ENCODE data around the gene NGB. TPM values are rescaled to one million over a fixed set of nuclear protein-coding genes. Genes with fewer than 3 reads are reported as not detected.

The NGB gene
- total and polyA plus RNA-seq, 2 donors (not counting 3 experiments of a cell fraction or from before 2014, with no cell fraction given) = not detected

DNA sequence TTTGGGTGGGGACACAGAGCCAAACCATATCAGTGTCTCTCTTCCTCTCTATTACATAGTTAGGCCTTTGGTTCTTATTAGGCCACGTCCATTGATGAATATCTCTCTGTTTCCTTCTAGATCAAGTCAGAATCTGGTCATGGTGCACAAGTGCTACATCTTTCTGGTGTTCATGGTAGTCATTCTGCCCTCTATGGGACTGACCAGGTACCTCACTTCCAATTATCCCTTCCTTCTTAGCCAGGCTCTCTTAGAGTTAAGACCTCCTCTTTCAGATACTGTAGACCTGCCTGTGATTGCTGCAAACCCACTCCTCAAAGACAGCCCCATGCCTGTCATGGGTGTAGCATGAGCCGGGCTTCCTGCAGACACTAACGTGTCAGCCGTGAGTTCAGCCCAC, 25.2 kb downstream of the NGB start:
- H3K79me2 ChIP-seq (ENCODE audit: control insufficient read depth, insufficient read depth, low read length) = no peaks in the 10 kb centered on the region
- no peak overlapping the region for H3K9ac ChIP-seq (replicated peaks; ENCODE audit: extremely low read depth, insufficient read depth, low read length)
- H3K27ac ChIP-seq (ENCODE audit: insufficient read depth, low read depth, low read length) = no peak overlapping the region
- no peak overlapping the region for H3K4me2 ChIP-seq (ENCODE audit: insufficient read depth, low read length)
- BruUV-seq (replicated peaks) = no TSS peak
- ChIA-PET CTCF (interaction anchor here (1.4 kb wide), 1 partner anchor 70 kb away, joined by 4 read pairs; no protein-coding TSS in a partner anchor), POLR2A (no interaction called here)
- no peaks in the 10 kb centered on the region for H3K36me3 ChIP-seq (ENCODE audit: control insufficient read depth in 2 of 2, extremely low read depth in 1 of 2, insufficient read depth in 2 of 2, low read length in 2 of 2)
- dilution Hi-C loops (cut with MboI; ENCODE audit: extremely low pct_ligation_motif_present, low sequenced_read_pairs) = no loop called here
- no peaks in the 10 kb centered on the region for H3K9me3 ChIP-seq (replicated peaks; ENCODE audit: control insufficient read depth, insufficient read depth, low read length)
- TF ChIP-seq, protein P1, sequence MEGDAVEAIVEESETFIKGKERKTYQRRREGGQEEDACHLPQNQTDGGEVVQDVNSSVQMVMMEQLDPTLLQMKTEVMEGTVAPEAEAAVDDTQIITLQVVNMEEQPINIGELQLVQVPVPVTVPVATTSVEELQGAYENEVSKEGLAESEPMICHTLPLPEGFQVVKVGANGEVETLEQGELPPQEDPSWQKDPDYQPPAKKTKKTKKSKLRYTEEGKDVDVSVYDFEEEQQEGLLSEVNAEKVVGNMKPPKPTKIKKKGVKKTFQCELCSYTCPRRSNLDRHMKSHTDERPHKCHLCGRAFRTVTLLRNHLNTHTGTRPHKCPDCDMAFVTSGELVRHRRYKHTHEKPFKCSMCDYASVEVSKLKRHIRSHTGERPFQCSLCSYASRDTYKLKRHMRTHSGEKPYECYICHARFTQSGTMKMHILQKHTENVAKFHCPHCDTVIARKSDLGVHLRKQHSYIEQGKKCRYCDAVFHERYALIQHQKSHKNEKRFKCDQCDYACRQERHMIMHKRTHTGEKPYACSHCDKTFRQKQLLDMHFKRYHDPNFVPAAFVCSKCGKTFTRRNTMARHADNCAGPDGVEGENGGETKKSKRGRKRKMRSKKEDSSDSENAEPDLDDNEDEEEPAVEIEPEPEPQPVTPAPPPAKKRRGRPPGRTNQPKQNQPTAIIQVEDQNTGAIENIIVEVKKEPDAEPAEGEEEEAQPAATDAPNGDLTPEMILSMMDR (IDR thresholded peaks at IDR 0.05; ENCODE audit: extremely low read depth in 1 of 2, insufficient read depth in 1 of 2, low read depth in 1 of 2, low read length in 2 of 2) = no peak
- no peaks in the 10 kb centered on the region for H3K4me1 ChIP-seq (ENCODE audit: control insufficient read depth, extremely low read depth, insufficient read depth, low read length)
- H2AFZ ChIP-seq (ENCODE audit: low read depth, low read length) = no peak overlapping the region
- no peaks in the 10 kb centered on the region for H3K9me1 ChIP-seq (replicated peaks; ENCODE audit: control insufficient read depth, extremely low read depth, insufficient read depth, low read length)
- intact Hi-C loops (cut with micrococcal nuclease) = no loop called here
- H3K27me3 ChIP-seq (ENCODE audit: control insufficient read depth in 2 of 2, insufficient read depth in 2 of 2, low read length in 2 of 2) = no peaks in the 10 kb centered on the region
- FAIRE-seq (no peak), DNase-seq (ENCODE audit: low read depth, low spot score) (no peak)
- H4K20me1 ChIP-seq (replicated peaks; ENCODE audit: control insufficient read depth, extremely low read depth, insufficient read depth, low read length) = no peaks in the 10 kb centered on the region
- H3K4me3 ChIP-seq (replicated peaks in 1 of 3; ENCODE audit: insufficient read depth in 1 of 3, low read depth in 1 of 3, low read length in 3 of 3) = no peak overlapping the region

DNA sequence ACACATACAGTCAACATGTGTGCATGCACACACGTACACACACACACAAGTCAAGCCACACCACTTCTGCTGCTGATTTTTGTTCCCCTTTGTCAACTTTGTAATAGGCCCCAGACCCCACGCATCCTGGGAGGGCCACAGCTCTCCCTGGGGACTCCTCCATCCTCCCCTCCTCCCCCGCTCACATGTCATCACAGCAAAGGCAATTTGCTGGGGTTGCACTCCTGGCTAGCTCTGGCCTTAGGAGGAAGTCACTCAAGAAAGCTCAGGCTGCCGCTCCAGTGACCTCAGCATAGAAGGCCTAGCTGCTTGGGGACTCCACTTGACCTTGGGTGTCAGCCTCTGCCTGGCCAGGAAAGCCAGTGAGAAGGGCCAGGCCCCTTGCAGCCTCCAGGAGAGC, 27.2 kb downstream of the NGB start:
- TF ChIP-seq JUN (IDR thresholded peaks at IDR 0.05; ENCODE audit: borderline replicate concordance, insufficient read depth, insufficient read length, low read depth) (no peak), POLR2AphosphoS5 (IDR thresholded peaks at IDR 0.05; ENCODE audit: insufficient read depth, low read depth, low read length) (no peak)
- ChIA-PET POLR2A (no interaction called here), CTCF (no interaction called here)
- intact Hi-C loops (cut with micrococcal nuclease) = no loop called here
- no peaks in the 10 kb centered on the region for H3K4me1 ChIP-seq (ENCODE audit: control insufficient read depth, extremely low read depth, insufficient read depth, low read length)
- H3K27ac ChIP-seq (ENCODE audit: insufficient read depth, low read depth, low read length) = no peak overlapping the region
- H3K9me1 ChIP-seq (replicated peaks; ENCODE audit: control insufficient read depth, extremely low read depth, insufficient read depth, low read length) = no peaks in the 10 kb centered on the region
- no peaks in the 10 kb centered on the region for H3K79me2 ChIP-seq (ENCODE audit: control insufficient read depth, insufficient read depth, low read length)
- H3K9me3 ChIP-seq (replicated peaks; ENCODE audit: control insufficient read depth, insufficient read depth, low read length) = no peaks in the 10 kb centered on the region
- H2AFZ ChIP-seq (ENCODE audit: low read depth, low read length) = no peak overlapping the region
- no TSS peak for BruUV-seq (replicated peaks)
- no peak overlapping the region for H3K4me2 ChIP-seq (ENCODE audit: insufficient read depth, low read length)
- H3K4me3 ChIP-seq (replicated peaks in 1 of 3; ENCODE audit: insufficient read depth in 1 of 3, low read depth in 1 of 3, low read length in 3 of 3) = no peak overlapping the region
- no peak overlapping the region for H3K9ac ChIP-seq (replicated peaks; ENCODE audit: extremely low read depth, insufficient read depth, low read length)
- DNase-seq (ENCODE audit: low read depth, low spot score) (no peak), FAIRE-seq (no peak)
- dilution Hi-C loops (cut with MboI; ENCODE audit: extremely low pct_ligation_motif_present, low sequenced_read_pairs) = no loop called here
- no peaks in the 10 kb centered on the region for H3K27me3 ChIP-seq (ENCODE audit: control insufficient read depth in 2 of 2, insufficient read depth in 2 of 2, low read length in 2 of 2)
- H3K36me3 ChIP-seq (ENCODE audit: control insufficient read depth in 2 of 2, extremely low read depth in 1 of 2, insufficient read depth in 2 of 2, low read length in 2 of 2) = no peaks in the 10 kb centered on the region
- no peaks in the 10 kb centered on the region for H4K20me1 ChIP-seq (replicated peaks; ENCODE audit: control insufficient read depth, extremely low read depth, insufficient read depth, low read length)
